ENCODE measurements around the gene SRF.
"Not testable (repeated sequence)": the region's sequence is repeated elsewhere in the genome, so short reads cannot be mapped to it uniquely, and the experiment has no call there.

The SRF gene

DNA sequence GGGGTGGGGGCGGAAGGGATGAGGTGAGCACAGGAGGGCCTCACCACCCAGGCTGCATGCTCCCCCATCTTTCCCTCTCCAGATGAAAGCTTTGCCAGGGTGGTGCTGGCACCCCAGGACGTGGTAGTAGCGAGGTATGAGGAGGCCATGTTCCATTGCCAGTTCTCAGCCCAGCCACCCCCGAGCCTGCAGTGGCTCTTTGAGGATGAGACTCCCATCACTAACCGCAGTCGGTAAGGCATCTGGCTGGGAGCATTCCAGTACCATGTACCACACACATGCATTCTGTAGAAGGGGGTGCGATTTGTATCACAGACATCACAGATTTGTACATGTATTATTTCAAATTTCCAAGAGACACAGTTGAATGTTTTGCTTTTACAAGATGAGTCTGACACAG, 40.6 kb upstream of the SRF start:
- Histone ChIP-seq H3K9me3 (no peaks in the 10 kb centered on the region), H3K36me3 (peaks cover 0 to 6% (median 0%) of the 10 kb centered on the region in 3 donors), H3K4me1 (peaks cover 0 to 14% (median 5%) of the 10 kb centered on the region in 4 donors), H3K27me3 (peaks cover 0 to 4% of the 10 kb centered on the region in 2 donors), H3K4me3 (no peak overlapping the region), H3K27ac (no peak overlapping the region)
- TF ChIP-seq, protein P1, sequence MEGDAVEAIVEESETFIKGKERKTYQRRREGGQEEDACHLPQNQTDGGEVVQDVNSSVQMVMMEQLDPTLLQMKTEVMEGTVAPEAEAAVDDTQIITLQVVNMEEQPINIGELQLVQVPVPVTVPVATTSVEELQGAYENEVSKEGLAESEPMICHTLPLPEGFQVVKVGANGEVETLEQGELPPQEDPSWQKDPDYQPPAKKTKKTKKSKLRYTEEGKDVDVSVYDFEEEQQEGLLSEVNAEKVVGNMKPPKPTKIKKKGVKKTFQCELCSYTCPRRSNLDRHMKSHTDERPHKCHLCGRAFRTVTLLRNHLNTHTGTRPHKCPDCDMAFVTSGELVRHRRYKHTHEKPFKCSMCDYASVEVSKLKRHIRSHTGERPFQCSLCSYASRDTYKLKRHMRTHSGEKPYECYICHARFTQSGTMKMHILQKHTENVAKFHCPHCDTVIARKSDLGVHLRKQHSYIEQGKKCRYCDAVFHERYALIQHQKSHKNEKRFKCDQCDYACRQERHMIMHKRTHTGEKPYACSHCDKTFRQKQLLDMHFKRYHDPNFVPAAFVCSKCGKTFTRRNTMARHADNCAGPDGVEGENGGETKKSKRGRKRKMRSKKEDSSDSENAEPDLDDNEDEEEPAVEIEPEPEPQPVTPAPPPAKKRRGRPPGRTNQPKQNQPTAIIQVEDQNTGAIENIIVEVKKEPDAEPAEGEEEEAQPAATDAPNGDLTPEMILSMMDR (IDR thresholded peaks at IDR 0.05), result no peak
- no peak for DNase-seq
- intact Hi-C loops (cut with DNase I; ENCODE audit: low total_unique reads), result loop anchor here (5.0 to 10.0 kb wide), 2 partner anchors 56 to 223 kb away; partner anchors contain the start of gene PTK7

DNA sequence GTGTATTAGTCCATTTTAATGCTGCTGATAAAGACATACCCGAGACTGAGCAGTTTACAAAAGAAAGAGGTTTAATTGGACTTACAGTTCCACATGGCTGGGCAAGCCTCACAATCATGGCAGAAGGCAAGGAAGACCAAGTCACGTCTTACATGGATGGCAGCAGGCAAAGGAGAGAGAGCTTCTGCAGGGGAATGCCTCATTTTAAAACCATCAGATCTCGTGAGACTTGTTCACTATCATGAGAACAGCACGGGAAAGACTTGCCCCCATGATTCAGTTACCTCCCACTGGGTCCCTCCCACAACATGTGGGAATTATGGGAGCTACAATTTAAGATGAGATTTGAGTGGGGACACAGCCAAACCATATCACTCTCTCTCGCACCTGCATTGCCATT, 39.7 kb upstream of the SRF start:
- DNase-seq, H3K36me3 ChIP-seq, H3K27me3 ChIP-seq, H3K4me3 ChIP-seq, H3K9me3 ChIP-seq, H3K27ac ChIP-seq: not testable (repeated sequence)
- intact Hi-C loops (cut with DNase I; ENCODE audit: low total_unique reads), result loop anchor here (5.0 to 10.0 kb wide), 2 partner anchors 57 to 224 kb away; partner anchors contain the start of gene PTK7
- H3K4me1 ChIP-seq, result peaks cover 0 to 14% (median 5%) of the 10 kb centered on the region in 4 donors

DNA sequence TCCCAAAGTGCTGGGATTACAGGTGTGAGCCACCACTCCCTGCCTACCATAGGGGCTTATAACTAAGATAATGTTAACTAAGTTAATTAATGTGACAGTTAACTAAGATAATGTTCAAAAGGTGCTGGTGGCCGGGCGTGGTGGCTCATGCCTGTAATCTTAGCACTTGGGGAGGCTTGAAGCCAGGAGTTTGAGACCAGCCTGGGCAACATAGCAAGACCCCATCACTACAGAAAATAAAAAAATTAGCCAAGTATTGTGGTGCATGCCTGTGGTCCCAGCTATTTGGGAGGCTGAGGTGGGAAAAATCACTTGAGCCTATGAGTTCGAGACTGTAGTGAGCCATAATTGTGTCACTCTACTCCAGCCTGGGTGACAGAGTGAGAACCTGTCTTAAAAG, 32.8 kb upstream of the SRF start:
- intact Hi-C loops (cut with DNase I; ENCODE audit: low total_unique reads), result loop anchor here (10.0 kb wide), 1 partner anchor 63 kb away; the partner anchor contains the start of gene PTK7
- Histone ChIP-seq H3K27ac (no peak overlapping the region), H3K4me1 (peaks cover 0 to 3% (median 1%) of the 10 kb centered on the region in 4 donors), H3K4me3 (no peak overlapping the region), H3K9me3 (no peaks in the 10 kb centered on the region), H3K36me3 (peaks cover 0 to 18% (median 0%) of the 10 kb centered on the region in 3 donors), H3K27me3 (no peaks in the 10 kb centered on the region)
- TF ChIP-seq, protein P1 (IDR thresholded peaks at IDR 0.05), result no peak
- no peak for DNase-seq

DNA sequence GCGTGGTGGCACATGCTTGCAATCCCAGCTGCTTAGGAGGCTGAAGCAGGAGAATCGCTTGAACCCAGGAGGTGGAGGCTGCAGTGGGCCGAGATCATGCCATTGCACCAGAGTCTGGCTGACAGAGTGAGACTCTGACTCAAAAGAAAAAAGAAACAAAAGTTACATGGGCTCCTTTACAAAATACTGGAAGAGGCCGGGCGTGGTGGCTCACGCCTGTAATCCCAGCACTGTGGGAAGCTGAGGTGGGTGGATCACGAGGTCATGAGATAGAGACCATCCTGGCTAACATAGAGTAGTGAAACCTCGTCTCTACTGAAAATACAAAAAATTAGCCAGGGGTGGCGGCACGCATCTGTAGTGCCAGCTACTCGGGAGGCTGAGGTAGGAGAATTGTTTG, 31.1 kb upstream of the SRF start:
- not testable (repeated sequence) for H3K27ac ChIP-seq, H3K27me3 ChIP-seq, H3K4me3 ChIP-seq, H3K9me3 ChIP-seq, DNase-seq
- intact Hi-C loops (cut with DNase I; ENCODE audit: low total_unique reads), result loop anchor here (10.0 kb wide), 1 partner anchor 65 kb away; the partner anchor contains the start of gene PTK7
- peaks cover 0 to 11% (median 5%) of the 10 kb centered on the region in 4 donors for H3K4me1 ChIP-seq
- peaks cover 0 to 18% (median 0%) of the 10 kb centered on the region in 3 donors for H3K36me3 ChIP-seq

DNA sequence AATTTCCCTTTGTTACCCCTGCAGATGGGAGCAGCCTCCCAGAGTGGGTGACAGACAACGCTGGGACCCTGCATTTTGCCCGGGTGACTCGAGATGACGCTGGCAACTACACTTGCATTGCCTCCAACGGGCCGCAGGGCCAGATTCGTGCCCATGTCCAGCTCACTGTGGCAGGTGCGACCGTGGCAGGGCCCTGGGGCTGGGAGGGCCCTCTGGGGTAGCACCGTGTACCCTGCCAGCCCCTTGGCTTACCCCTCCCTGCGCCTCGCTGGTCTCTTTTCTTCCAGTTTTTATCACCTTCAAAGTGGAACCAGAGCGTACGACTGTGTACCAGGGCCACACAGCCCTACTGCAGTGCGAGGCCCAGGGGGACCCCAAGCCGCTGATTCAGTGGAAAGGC, 29.4 kb upstream of the SRF start:
- H3K36me3 ChIP-seq, result peaks cover 0 to 18% (median 0%) of the 10 kb centered on the region in 3 donors
- TF ChIP-seq, protein P1 (IDR thresholded peaks at IDR 0.05), result no peak
- peaks cover 0 to 11% (median 5%) of the 10 kb centered on the region in 4 donors for H3K4me1 ChIP-seq
- H3K9me3 ChIP-seq, result no peaks in the 10 kb centered on the region
- no peaks in the 10 kb centered on the region for H3K27me3 ChIP-seq
- intact Hi-C loops (cut with DNase I; ENCODE audit: low total_unique reads), result loop anchor here (2.0 kb wide), 1 partner anchor 241 kb away; no protein-coding TSS in a partner anchor
- DNase-seq, result no peak
- no peak overlapping the region for H3K27ac ChIP-seq
- H3K4me3 ChIP-seq, result no peak overlapping the region

DNA sequence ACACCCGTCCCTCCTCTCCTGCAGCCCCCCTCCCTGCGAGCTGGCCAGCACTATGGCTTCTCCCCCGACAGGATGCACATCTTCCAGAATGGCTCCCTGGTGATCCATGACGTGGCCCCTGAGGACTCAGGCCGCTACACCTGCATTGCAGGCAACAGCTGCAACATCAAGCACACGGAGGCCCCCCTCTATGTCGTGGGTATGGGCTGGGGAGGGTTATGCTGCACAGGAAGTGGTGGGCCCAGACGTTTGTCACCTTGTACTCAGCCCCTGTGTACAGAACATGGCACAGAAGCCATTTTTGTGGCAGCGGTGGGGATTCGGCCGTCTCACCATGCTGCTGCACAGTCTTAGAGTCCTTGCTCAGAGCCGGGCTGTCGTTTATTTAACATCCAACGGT, 29.0 kb upstream of the SRF start:
- no peak overlapping the region for H3K27ac ChIP-seq
- peaks cover 0 to 11% (median 5%) of the 10 kb centered on the region in 4 donors for H3K4me1 ChIP-seq
- no peak overlapping the region for H3K4me3 ChIP-seq
- H3K36me3 ChIP-seq, result peaks cover 0 to 18% (median 0%) of the 10 kb centered on the region in 3 donors
- no peak for DNase-seq
- H3K9me3 ChIP-seq, result no peaks in the 10 kb centered on the region
- TF ChIP-seq, protein P1 (IDR thresholded peaks at IDR 0.05), result no peak
- intact Hi-C loops (cut with DNase I; ENCODE audit: low total_unique reads), result loop anchor here (2.0 kb wide), 1 partner anchor 241 kb away; no protein-coding TSS in a partner anchor
- H3K27me3 ChIP-seq, result no peaks in the 10 kb centered on the region

All from tibial artery (tissue), 4 donors.